ENCODE data around the gene UBTD1.

Gene UBTD1

GRCh38 chr10:97566336-97566996 is 67.7 kb downstream of the UBTD1 start:
- no peak for TF ChIP-seq CTCF (IDR thresholded peaks at IDR 0.05; ENCODE audit: insufficient read depth, missing control alignments)
- FAIRE-seq (no peak), DNase-seq (ENCODE audit: insufficient read length, low spot score) (no peak)

GRCh38 chr10:97567891-97568290 is 69.2 kb downstream of the UBTD1 start:
- FAIRE-seq = no peak
- no peak for TF ChIP-seq CTCF (IDR thresholded peaks at IDR 0.05; ENCODE audit: insufficient read depth, missing control alignments)

GRCh38 chr10:97570146-97570788 is 71.5 kb downstream of the UBTD1 start:
- no peak for TF ChIP-seq CTCF (IDR thresholded peaks at IDR 0.05; ENCODE audit: insufficient read depth, missing control alignments)
- FAIRE-seq = no peak
- no peak for DNase-seq (ENCODE audit: insufficient read length, low spot score)

More at GRCh38 chr10:97567891-97568290, 69.2 kb downstream of the UBTD1 start:
- no peak for DNase-seq (ENCODE audit: insufficient read length, low spot score)

- FAIRE-seq = no peak
- no peak for DNase-seq (ENCODE audit: insufficient read length, low spot score)
- no peak for TF ChIP-seq CTCF (IDR thresholded peaks at IDR 0.05; ENCODE audit: insufficient read depth, missing control alignments)
Measured at GRCh38 chr10:97570789-97571471, 72.2 kb downstream of the UBTD1 start.

- DNase-seq (ENCODE audit: insufficient read length, low spot score) (no peak), FAIRE-seq (no peak)
- TF ChIP-seq CTCF (IDR thresholded peaks at IDR 0.05; ENCODE audit: insufficient read depth, missing control alignments) = no peak
Measured at GRCh38 chr10:97571622-97572021, 72.9 kb downstream of the UBTD1 start.

GRCh38 chr10:97572214-97572989 is 73.7 kb downstream of the UBTD1 start, which contains the start of gene ANKRD2:
TSS of gene ANKRD2 (plus strand) at chr10:97572779. CDS start at chr10:97572789, 10 bp downstream.
- no peak for FAIRE-seq
- DNase-seq (ENCODE audit: insufficient read length, low spot score) = peak; percentile 60
- TF ChIP-seq CTCF (IDR thresholded peaks at IDR 0.05; ENCODE audit: insufficient read depth, missing control alignments) = peak; percentile 71
